IMR-90 (cell line): Measurements from ENCODE around the gene DDX59. TPM values are rescaled to one million over a fixed set of nuclear protein-coding genes. Genes with fewer than 3 reads are reported as not detected.

Experiments
- ATAC-seq: fragments of 200-7000 bp; cut with Tn5 transposase; 2 replicates; pipeline ENCODE4 v1.9.1; 2020; ENCODE audit warnings: low read depth, mild to moderate bottlenecking, moderate library complexity
- BruUV-seq: library from RNA; stranded (reverse); fragments of 400-500 nt; replicated peaks from 2 replicates; lab custom pipeline; 2021; lab: Mats Ljungman, UMichigan
- CTCF ChIA-PET: fragments of 300-600 bp; formaldehyde crosslinking; extraction: SDS; loops from one replicate; lab custom pipeline; 2021; ENCODE audit warnings: antibody characterized with exemption; lab: Yijun Ruan, JAX
- POLR2A ChIA-PET: fragments of 300-600 bp; sonication (Branson Sonifier 250); formaldehyde crosslinking; loops from one replicate; lab custom pipeline; 2022; ENCODE audit warnings: antibody characterized with exemption; ENCODE audit not compliant: unreplicated experiment; lab: Charles Lee
- DNase-seq: peaks from one replicate; pipeline ENCODE4 v3.0.0; 2013
- H2AFZ ChIP-seq: replicated peaks from 2 replicates; pipeline ENCODE3; 2013; ENCODE audit warnings: low read length, mild to moderate bottlenecking; ENCODE audit not compliant: poor library complexity
- H2AK5ac ChIP-seq: 2 replicates; pipeline ENCODE4 v1.6.1; 2013; ENCODE audit warnings: low read depth, low read length, inconsistent platforms
- H2AK9ac ChIP-seq: replicated peaks from 2 replicates; pipeline ENCODE3; 2013; ENCODE audit warnings: mild to moderate bottlenecking, low read depth, low read length, moderate library complexity; ENCODE audit not compliant: poor library complexity
- H2BK120ac ChIP-seq: 2 replicates; pipeline ENCODE4 v1.6.1; 2013; ENCODE audit warnings: low read depth, low read length, inconsistent platforms
- H2BK15ac ChIP-seq: 3 replicates; pipeline ENCODE4 v1.6.1; 2013; ENCODE audit warnings: low read depth, low read length, inconsistent platforms
- H2BK20ac ChIP-seq: 2 replicates; pipeline ENCODE4 v1.6.1; 2013; ENCODE audit warnings: low read depth, mild to moderate bottlenecking, inconsistent platforms, low read length, moderate library complexity
- H2BK5ac ChIP-seq: 2 replicates; pipeline ENCODE4 v1.6.1; 2013; ENCODE audit warnings: mild to moderate bottlenecking, low read depth, low read length, inconsistent platforms; ENCODE audit not compliant: poor library complexity, severe bottlenecking
- H3K14ac ChIP-seq: replicated peaks from 2 replicates; pipeline ENCODE4 v1.6.1; 2013; ENCODE audit warnings: low read depth, low read length, inconsistent platforms
- H3K18ac ChIP-seq: 2 replicates; pipeline ENCODE4 v1.6.1; 2013; ENCODE audit warnings: low read depth, low read length, control low read depth
- H3K23ac ChIP-seq: 2 replicates; pipeline ENCODE4 v1.6.1; 2013; ENCODE audit warnings: low read depth, low read length, inconsistent platforms
- H3K27ac ChIP-seq: 2 replicates; pipeline ENCODE4 v1.5.1; 2013; ENCODE audit warnings: mild to moderate bottlenecking, control low read depth, low read length; ENCODE audit not compliant: insufficient read depth
- H3K27me3 ChIP-seq: 2 replicates; pipeline ENCODE4 v1.6.1; 2013; ENCODE audit warnings: low read length; ENCODE audit not compliant: control insufficient read depth, insufficient read depth
- H3K36me3 ChIP-seq: 2 replicates; pipeline ENCODE4 v1.6.1; 2013; ENCODE audit warnings: low read length, mixed read lengths; ENCODE audit not compliant: control insufficient read depth, insufficient read depth
- H3K4ac ChIP-seq: 2 replicates; pipeline ENCODE4 v1.6.1; 2013; ENCODE audit warnings: low read depth, low read length, inconsistent platforms
- H3K4me1 ChIP-seq: 2 replicates; pipeline ENCODE4 v1.6.1; 2013; ENCODE audit warnings: low read length, mixed read lengths; ENCODE audit not compliant: control insufficient read depth, insufficient read depth
- H3K4me2 ChIP-seq: 2 replicates; pipeline ENCODE4 v1.6.1; 2013; ENCODE audit warnings: low read depth, mild to moderate bottlenecking, control low read depth, low read length, moderate library complexity
- H3K4me3 ChIP-seq: 2 replicates; pipeline ENCODE4 v1.5.1; 2013; ENCODE audit warnings: low read depth, mild to moderate bottlenecking, control low read depth, low read length, moderate library complexity; ENCODE audit not compliant: insufficient read depth
- H3K56ac ChIP-seq: 2 replicates; pipeline ENCODE4 v1.6.1; 2013; ENCODE audit warnings: low read length, inconsistent platforms; ENCODE audit not compliant: insufficient read depth; ENCODE audit errors: extremely low read depth
- H3K79me1 ChIP-seq, 2 experiments: 2 replicates each; pipeline ENCODE4 v1.6.1; 2013; ENCODE audit warnings: low read length in 2 of 2, inconsistent platforms in 1 of 2, low read depth in 1 of 2
- H3K9ac ChIP-seq: 2 replicates; pipeline ENCODE4 v1.6.1; 2013; ENCODE audit warnings: low read depth, low read length, control low read depth
- H3K9me1 ChIP-seq: 2 replicates; pipeline ENCODE4 v1.6.1; 2013; ENCODE audit warnings: low read length, inconsistent platforms; ENCODE audit not compliant: insufficient read depth
- H3K9me3 ChIP-seq: 2 replicates; pipeline ENCODE4 v1.6.1; 2013; ENCODE audit warnings: low read length; ENCODE audit not compliant: control insufficient read depth, insufficient read depth
- H4K20me1 ChIP-seq: 2 replicates; pipeline ENCODE4 v1.6.1; 2013; ENCODE audit warnings: low read length, inconsistent platforms; ENCODE audit not compliant: insufficient read depth
- H4K5ac ChIP-seq: 2 replicates; pipeline ENCODE4 v1.6.1; 2013; ENCODE audit warnings: mild to moderate bottlenecking, low read depth, low read length, control low read depth
- H4K8ac ChIP-seq, 2 experiments: 2 replicates each; pipeline ENCODE4 v1.6.1; 2013; ENCODE audit warnings: low read depth in 2 of 2, low read length in 2 of 2, control low read depth in 1 of 2, inconsistent platforms in 1 of 2
- H4K91ac ChIP-seq: 2 replicates; pipeline ENCODE4 v1.6.1; 2013; ENCODE audit warnings: low read depth, low read length, inconsistent platforms; ENCODE audit not compliant: insufficient read depth
- BHLHE40 ChIP-seq: fragments of 150-350 bp; IDR thresholded peaks from 2 replicates; pipeline ENCODE4 v1.6.1; 2016; ENCODE audit warnings: mild to moderate bottlenecking, low read depth, low read length
- CEBPB ChIP-seq: IDR thresholded peaks from 2 replicates; pipeline ENCODE4 v1.6.1; 2012; ENCODE audit warnings: low read depth, low read length, improper control_type of control experiment
- CHD1 ChIP-seq: IDR thresholded peaks from 2 replicates; pipeline ENCODE4 v1.6.1; 2012; ENCODE audit warnings: low read depth, low read length, improper control_type of control experiment
- ELK1 ChIP-seq: fragments of 150-350 bp; IDR thresholded peaks from 2 replicates; pipeline ENCODE4 v1.6.1; 2016; ENCODE audit warnings: low read depth, mild to moderate bottlenecking, low read length, moderate library complexity, borderline replicate concordance
- FOS ChIP-seq: fragments of 150-350 bp; IDR thresholded peaks from 2 replicates; pipeline ENCODE4 v1.6.1; 2016; ENCODE audit warnings: low read depth, low read length
- MAFK ChIP-seq: IDR thresholded peaks from 2 replicates; pipeline ENCODE4 v1.6.1; 2012; ENCODE audit warnings: low read depth, low read length, improper control_type of control experiment
- MAZ ChIP-seq: IDR thresholded peaks from 2 replicates; pipeline ENCODE4 v1.6.1; 2012; ENCODE audit warnings: low read depth, mild to moderate bottlenecking, low read length, improper control_type of control experiment, moderate library complexity, borderline replicate concordance
- MXI1 ChIP-seq: IDR thresholded peaks from 2 replicates; pipeline ENCODE4 v1.6.1; 2012; ENCODE audit warnings: low read depth, mild to moderate bottlenecking, low read length, moderate library complexity, borderline replicate concordance
- NFE2L2 ChIP-seq: fragments of 150-350 bp; IDR thresholded peaks from 2 replicates; pipeline ENCODE4 v1.6.1; 2016; ENCODE audit warnings: low read depth, mild to moderate bottlenecking, low read length
- POLR2A ChIP-seq: IDR thresholded peaks from 2 replicates; pipeline ENCODE4 v1.6.1; 2012; ENCODE audit warnings: mild to moderate bottlenecking, low read depth, low read length
- RAD21 ChIP-seq: IDR thresholded peaks from 2 replicates; pipeline ENCODE4 v1.6.1; 2012; ENCODE audit warnings: low read length, improper control_type of control experiment
- RCOR1 ChIP-seq: IDR thresholded peaks from 2 replicates; pipeline ENCODE4 v1.6.1; 2012; ENCODE audit warnings: mild to moderate bottlenecking, low read length, improper control_type of control experiment; ENCODE audit not compliant: insufficient replicate concordance
- SMC3 ChIP-seq: fragments of 150-350 bp; IDR thresholded peaks from 2 replicates; pipeline ENCODE4 v1.6.1; 2016; ENCODE audit warnings: low read depth, mild to moderate bottlenecking, antibody characterized with exemption, low read length, moderate library complexity
- USF2 ChIP-seq: fragments of 150-350 bp; IDR thresholded peaks from 2 replicates; pipeline ENCODE4 v1.6.1; 2017; ENCODE audit warnings: mild to moderate bottlenecking, antibody characterized with exemption, low read length, low read depth
- WGBS, 2 experiments: methylation state at CpG; one replicate each; pipeline versions ENCODE4 v1.1.5 to v1.1.7; 2013; ENCODE audit warnings: missing lambda C conversion rate in 2 of 2; ENCODE audit not compliant: insufficient read length in 1 of 2; ENCODE audit errors: extremely low coverage in 2 of 2; 5-methylcytosine and 5-hydroxymethylcytosine counted together
- dilution Hi-C: fragments of 300-500 bp; cut with HindIII; formaldehyde crosslinking; loops from one replicate; pipeline ENCODE4 v1.14.3; 2018; ENCODE audit warnings: low sequenced_read_pairs; ENCODE audit not compliant: unreplicated experiment
- in situ Hi-C: fragments of 300-500 bp; cut with MboI; formaldehyde crosslinking; loops from 3 replicates; pipeline ENCODE4 v1.14.3; 2019; ENCODE audit warnings: low sequenced_read_pairs, inconsistent platforms, mixed read lengths
- intact Hi-C: fragments of 100-400 bp; cut with micrococcal nuclease; formaldehyde crosslinking; loops from 2 replicates; pipeline ENCODE4 v1.10.0; 2022
- polyA plus RNA-seq, 3 experiments: library from polyadenylated mRNA; depleted of rRNA; stranded (reverse); fragments of >200 nt; gene quantifications; 2 replicates each; pipeline ENCODE4 v1.2.3, GENCODE V29; 2012; ENCODE audit warnings: low replicate concordance in 1 of 3
- total RNA-seq: library from RNA; depleted of rRNA; stranded (reverse); fragments of >200 nt; gene quantifications from 2 replicates; pipeline ENCODE4 v1.2.3, GENCODE V29; 2012
- TF ChIP-seq, protein P1 (sequence below): conservative IDR thresholded peaks from 2 replicates; pipeline ENCODE4 v1.5.1; 2012; ENCODE audit warnings: mild to moderate bottlenecking, low read depth, low read length, improper control_type of control experiment

Gene DDX59
- total and polyA plus RNA-seq, 2 of the 4 experiments (the other 2 are of a cell fraction) = 8.6 to 9.1 TPM

DNA sequence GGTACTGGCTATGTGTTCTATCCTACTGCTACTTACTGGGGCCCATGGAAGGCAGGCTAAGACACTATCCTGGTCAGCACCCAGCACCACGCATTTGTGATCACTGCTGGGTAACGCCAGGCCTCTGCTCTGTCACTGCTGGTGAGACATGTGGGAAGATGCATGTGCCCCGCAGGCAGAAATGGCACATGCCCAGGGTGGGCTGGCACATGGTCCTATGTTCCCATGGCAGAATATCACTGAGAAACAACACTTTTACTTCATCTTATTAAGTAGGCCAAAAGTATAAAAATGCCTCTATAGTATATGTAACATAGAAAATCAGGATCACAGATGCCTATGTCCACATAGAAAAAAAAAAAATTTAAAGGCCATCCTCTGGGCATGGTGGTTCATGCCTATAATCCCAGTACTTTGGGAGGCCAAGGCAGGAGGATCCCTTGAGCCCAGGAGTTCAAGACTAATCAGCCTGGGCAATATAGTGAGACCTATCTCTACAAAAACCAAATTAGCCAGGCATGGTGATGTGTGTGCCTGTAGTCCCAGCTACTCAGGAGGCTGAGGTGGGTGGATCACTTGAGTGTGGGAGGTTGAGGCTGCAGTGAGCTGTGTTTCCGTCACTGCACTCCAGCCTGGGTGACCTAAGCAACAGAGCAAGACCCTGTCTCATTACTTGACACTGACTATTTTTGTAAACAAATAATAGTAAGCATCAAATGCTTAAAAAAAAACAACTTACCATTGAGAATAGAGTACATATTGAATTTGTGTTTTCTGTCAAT, 11.5 kb downstream of the DDX59 start:
- Histone ChIP-seq H4K5ac (no peak overlapping the region), H4K20me1 (no peaks in the 10 kb centered on the region; the same call in 1 of the 2 replicates), H3K4me1 (peaks cover 1% of the 10 kb centered on the region; the same call in 1 of the 2 replicates), H3K23ac (no peak overlapping the region), H3K14ac (no peak overlapping the region), H3K4ac (no peak overlapping the region), H3K9ac (no peak overlapping the region), H3K27me3 (no peaks in the 10 kb centered on the region), H4K8ac (no peak overlapping the region; a peak in 1 of 4 replicates), H3K27ac (no peak overlapping the region), H3K9me3 (no peaks in the 10 kb centered on the region), H2AFZ (no peak overlapping the region), H2BK15ac (no peak overlapping the region), H2BK20ac (no peak overlapping the region), H2BK5ac (no peak overlapping the region), H3K56ac (no peak overlapping the region), H3K18ac (no peak overlapping the region), H3K9me1 (peaks cover 7% of the 10 kb centered on the region; the same call in 1 of the 2 replicates), H3K79me1 (peaks cover 3 to 6% of the 10 kb centered on the region in 2 experiments; a peak in 2 of 4 replicates), H4K91ac (no peak overlapping the region), H2AK9ac (no peak overlapping the region), H2BK120ac (no peak overlapping the region), H3K4me2 (no peak overlapping the region), H2AK5ac (no peak overlapping the region), H3K36me3 (peaks cover 20% of the 10 kb centered on the region), H3K4me3 (no peak overlapping the region)
- 80% methylated on average over 2 of the region's 4 CpGs; no CpG with 5 or more reads in 1 of the 2 experiments for WGBS, 2 experiments
- no peak for DNase-seq
- CTCF ChIA-PET = interaction anchor here (0.7 kb wide), 1 partner anchor 15 kb away, joined by 3 read pairs; no protein-coding TSS in a partner anchor
- dilution Hi-C loops = no loop called here
- BruUV-seq = no TSS peak
- POLR2A ChIA-PET = no interaction called here
- ATAC-seq = no peak
- intact Hi-C loops = no loop called here
- in situ Hi-C loops = no loop called here
- no peak for TF ChIP-seq MAZ
- no peak for TF ChIP-seq POLR2A
- no peak for TF ChIP-seq RAD21
- TF ChIP-seq ELK1 = no peak
- no peak for TF ChIP-seq CEBPB
- no peak for TF ChIP-seq NFE2L2
- TF ChIP-seq BHLHE40 = no peak
- no peak for TF ChIP-seq MAFK
- TF ChIP-seq SMC3 = no peak
- TF ChIP-seq, protein P1, sequence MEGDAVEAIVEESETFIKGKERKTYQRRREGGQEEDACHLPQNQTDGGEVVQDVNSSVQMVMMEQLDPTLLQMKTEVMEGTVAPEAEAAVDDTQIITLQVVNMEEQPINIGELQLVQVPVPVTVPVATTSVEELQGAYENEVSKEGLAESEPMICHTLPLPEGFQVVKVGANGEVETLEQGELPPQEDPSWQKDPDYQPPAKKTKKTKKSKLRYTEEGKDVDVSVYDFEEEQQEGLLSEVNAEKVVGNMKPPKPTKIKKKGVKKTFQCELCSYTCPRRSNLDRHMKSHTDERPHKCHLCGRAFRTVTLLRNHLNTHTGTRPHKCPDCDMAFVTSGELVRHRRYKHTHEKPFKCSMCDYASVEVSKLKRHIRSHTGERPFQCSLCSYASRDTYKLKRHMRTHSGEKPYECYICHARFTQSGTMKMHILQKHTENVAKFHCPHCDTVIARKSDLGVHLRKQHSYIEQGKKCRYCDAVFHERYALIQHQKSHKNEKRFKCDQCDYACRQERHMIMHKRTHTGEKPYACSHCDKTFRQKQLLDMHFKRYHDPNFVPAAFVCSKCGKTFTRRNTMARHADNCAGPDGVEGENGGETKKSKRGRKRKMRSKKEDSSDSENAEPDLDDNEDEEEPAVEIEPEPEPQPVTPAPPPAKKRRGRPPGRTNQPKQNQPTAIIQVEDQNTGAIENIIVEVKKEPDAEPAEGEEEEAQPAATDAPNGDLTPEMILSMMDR = no peak
- TF ChIP-seq FOS = no peak
- TF ChIP-seq USF2 = no peak
- no peak for TF ChIP-seq MXI1
- TF ChIP-seq CHD1 = no peak
- no peak for TF ChIP-seq RCOR1
